GM19099 (cell line): ENCODE data around the gene CACNA2D4.

Experiments
- POLR2A ChIP-seq: IDR thresholded peaks from 3 replicates; pipeline ENCODE4 v1.6.1; 2011; ENCODE audit warnings: low read depth; ENCODE audit not compliant: insufficient read length; ENCODE audit errors: extremely low read depth

CACNA2D4 gene

DNA sequence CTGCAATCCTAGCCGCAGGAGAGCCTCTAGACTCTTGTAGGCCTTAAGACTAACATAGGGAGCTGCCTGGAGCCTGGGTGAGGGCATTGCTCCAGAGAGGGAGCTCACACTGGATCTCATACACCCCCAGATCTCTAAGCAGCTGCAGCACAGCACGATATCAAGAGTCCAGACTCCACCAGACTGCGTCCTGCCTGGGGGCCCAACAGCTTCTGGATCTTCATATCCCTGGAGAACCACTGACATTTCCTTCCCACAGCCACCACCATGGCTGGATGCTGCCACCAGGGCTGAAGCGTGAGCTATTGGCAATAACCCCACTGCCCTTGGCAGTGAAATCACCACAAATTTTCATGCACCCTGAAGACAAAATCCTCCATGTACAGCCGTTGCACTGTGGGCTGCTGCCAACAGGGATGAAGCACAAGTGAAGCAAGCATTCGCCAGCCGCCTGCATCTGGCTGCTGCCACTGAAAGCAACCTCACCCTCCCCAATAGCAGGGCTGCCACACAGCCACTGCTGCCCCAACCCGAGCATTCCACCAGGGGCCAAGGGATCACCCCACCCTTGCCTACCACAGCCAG lies 28.2 kb downstream of the CACNA2D4 start:
- TF ChIP-seq POLR2A: no peak

DNA sequence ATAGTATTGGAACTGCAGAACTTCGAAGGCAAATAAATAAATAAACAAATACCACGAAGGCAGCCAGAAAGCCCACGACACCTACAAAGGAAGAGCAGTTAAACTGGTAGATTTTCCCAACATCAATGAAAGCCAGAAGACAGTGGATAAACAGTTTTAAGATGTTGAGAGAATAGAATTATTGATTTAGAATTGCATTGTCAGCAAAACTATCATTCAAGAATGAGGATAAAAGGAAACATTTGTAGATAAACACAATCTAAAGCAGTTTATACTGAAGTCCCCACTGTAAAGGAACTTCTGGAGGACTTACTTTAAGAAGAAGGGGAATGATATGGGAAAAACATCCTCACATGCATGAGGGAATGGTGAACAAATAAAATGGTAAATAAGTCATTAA lies 29.5 kb downstream of the CACNA2D4 start:
- TF ChIP-seq POLR2A: no peak

DNA sequence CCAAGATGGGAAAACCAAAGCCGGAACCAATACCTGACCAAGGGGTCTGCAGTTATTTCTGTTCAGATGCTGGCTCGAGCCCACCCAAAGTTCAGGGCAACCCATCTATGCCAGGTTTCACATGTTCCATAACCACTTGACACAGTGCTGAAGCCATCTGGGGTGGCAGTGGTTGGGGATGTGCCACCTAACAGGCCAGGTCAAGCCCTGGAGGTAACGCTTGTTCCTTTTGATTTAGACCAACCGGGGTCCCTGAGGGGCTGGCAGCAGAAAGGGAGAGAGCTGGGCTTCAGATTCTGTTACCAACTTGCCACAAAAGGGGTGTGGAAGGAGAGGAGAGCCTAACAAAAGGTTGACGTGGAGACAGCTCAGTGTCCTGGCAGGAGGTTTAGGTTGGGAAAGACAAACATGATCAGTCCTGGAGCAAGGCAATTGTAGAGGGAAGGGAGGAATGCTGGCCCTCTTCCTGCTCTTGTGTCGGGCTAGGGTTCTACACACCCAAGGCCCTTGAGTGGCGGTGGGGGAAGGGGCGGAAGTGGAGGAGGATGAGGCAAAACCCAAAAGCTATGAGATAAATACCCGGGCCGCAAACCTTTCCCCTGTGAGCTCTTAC lies 31.9 kb downstream of the CACNA2D4 start:
- no peak for TF ChIP-seq POLR2A

DNA sequence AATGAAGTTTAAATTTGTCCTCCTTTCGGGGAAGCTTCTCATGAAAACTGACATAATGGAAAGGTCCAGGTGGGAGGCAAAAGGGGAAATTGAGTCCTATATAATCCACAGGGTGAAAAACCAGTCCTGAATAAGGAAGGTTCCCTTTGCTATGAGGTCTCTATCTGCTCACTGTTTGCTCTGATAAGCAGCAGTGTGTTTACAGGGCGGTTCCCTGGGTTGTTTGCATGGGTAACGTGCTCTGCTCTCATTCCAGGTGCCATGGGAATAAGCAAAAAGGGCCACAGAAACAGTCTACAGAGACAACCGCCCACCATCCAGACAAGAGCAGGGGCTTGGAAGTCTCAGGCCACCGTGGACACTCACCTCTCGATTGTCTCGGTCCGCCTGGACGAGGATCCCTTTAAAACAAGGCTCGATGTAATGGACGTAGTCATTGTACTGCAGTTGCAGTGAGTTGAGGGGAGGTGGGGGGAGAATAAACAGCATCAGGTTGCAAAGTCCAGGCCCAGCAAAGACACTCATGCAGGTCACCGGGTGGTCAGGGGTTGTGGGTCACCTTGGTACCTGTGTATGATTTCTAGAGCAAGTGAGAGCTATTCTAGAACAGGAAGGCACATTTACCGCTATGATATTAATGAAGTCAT lies 32.7 kb downstream of the CACNA2D4 start:
- TF ChIP-seq POLR2A: no peak

DNA sequence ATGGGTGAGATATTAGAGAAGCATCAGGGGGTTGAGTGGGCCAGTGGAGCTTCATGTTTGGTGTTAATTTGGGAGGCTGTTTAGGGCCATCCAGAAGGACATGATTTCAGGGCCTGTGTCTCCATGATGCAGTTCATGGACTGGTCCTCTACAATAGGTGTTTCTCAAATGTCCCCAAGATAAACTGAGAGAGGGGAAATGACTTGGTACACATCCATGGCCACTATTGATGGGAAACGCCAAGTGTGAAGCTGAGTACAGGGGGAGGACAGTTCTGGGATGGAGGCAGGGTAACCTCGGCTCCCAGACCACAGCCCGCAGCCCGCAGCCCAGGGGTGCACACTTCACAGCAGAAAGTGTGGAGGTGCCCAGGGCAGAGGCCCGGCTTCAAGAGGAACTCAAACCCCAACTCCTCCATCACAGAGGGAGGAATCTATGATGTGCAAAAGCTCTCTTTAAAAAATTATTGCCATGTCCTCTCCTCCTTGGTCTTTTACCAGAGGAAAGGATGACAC lies 33.3 kb downstream of the CACNA2D4 start:
- TF ChIP-seq POLR2A: no peak

DNA sequence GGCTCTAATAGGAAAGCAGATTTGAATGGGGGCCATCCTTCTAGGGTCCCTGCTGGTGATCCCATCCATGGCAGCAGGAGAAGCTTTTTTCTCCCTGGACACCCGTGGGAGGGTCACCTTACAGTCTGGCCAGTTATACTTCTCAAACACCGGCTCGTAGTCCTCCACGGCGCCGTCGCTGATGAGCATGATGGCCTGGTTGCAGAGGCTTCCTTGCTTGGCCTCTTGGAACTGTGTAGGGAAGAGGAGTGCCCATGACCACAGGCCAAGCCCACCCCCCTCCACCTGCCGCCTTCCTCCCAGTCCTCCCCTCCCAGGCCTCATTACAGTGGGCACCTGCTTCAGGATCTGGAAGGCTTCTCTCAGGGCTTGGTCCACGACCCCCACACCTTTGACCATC lies 33.8 kb downstream of the CACNA2D4 start:
- no peak for TF ChIP-seq POLR2A

DNA sequence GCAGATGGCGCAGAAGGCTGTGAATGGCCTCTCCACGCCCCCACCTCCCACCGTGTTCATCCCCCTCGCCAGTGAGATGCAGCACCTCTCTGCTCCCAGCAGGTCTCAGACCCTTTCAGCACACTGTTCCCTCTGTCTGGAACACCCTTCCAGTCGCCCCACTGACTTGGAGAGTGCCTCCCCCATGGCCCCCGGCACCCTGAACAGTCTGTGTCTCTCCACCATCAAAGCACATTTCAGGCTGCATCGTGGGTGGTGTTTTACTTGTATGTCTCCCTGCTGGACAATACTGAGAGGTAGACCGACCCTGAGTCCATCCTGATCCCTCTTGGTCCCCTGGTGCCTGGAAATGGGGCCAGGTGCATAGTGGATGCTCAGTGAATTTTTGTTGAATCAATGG lies 34.9 kb downstream of the CACNA2D4 start:
- TF ChIP-seq POLR2A: no peak

DNA sequence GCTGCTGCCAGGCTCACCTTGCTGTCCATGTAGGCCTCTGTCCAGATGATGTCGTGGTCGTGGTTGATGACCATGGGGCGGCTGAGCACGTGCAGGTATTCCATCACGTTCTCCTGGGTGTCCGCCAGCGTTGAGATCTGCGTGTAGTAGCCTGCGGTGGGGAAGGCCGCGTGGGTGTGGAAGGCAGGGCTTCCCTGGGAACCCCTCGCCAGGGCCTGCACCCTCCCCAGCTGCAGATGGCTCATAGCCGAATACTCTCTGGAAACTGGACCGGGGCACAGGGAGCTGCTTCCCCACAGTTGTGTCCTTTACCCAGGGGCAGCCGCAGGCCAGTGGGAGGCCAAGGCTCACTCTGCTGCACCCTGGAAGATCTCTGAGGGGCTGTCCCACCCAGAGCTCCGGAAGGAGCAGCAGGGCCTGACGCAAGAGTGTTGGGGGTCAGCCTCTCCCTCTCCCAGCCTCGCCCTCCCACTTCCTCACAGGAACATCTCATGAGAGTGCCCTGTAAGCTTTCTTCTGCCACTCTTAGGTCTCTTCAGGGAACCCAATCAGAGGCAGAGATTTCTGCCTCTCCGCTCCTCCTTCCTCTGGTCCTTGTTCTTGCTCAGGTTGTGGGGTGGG lies 35.5 kb downstream of the CACNA2D4 start:
- TF ChIP-seq POLR2A: no peak

DNA sequence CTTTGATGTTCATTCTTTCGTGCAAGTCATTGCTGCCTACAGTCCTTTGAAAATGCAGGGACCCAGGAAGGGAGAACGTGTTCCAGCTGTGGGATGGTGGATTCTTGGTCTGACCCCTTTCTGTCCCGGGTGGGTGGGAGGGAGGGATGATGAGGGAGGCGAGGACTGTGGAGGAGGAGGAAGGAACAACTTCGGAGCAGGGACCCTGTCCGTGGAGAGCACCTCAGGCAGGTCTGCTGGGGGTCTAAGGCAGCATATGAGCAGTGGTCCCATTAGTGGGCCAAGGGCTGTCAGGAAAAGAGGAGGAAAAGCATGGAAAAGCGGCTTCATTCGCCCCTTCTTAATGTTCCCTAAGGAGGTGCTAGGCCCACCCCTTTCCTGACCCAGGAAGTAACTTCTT lies 36.0 kb downstream of the CACNA2D4 start:
- TF ChIP-seq POLR2A: no peak

DNA sequence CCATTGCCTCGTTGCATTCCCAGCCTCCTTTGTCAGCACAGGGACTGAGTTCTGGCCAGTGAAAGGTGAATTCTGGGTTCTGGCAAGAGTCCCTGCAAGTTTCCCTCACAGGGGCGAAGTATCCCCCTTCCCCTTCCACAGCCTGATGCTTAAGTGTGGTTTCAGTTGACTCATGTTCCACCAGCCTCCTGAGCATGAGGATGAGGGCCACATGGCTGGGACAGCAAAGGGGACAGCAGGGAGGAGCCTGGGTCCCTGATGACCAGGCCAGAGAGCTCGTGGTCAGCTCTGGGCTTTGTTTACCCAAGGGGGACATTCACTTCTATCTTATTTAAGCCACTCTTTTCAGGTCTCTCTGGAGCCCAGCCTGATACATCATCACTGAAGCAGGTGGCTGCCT lies 36.5 kb downstream of the CACNA2D4 start:
- TF ChIP-seq POLR2A: no peak

DNA sequence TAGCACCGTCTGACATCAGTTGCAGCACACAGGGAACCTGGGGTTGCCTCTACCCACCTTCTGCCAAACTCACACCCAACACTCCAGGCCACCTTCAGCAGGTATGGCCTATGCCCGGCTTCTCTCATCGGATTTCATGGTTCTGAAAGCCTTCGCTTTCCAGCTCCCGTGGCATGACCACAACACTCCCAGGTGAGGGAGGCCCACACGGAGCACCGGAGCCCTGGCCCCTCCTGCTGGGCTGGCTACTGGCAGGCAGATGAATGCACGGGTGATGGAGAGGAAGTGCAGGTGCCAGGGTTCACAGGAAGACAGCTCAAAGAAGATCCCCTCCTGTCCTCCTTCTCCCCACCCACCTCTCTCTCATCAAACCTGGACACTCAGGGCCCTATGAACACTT lies 37.2 kb downstream of the CACNA2D4 start:
- no peak for TF ChIP-seq POLR2A

DNA sequence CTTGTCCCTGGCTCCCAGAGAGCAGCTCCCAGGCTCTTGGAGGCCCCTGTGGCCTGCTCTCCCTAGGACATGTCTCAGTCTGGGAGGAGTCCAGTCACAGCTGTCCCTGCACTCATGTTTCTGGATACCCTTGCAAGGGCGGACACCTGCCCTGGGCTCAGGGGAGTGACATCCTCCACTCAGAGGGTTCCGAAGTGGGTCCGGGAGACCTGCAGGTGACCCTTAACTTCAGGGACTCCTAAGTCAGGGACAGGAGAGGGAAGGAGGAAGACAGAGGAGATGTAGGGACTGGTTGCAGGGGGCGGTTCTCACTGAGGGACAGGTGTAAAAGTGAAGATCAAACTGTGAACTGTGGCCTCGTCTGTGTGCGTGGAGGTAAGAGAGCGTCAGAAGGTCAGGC lies 37.6 kb downstream of the CACNA2D4 start:
- TF ChIP-seq POLR2A: no peak

DNA sequence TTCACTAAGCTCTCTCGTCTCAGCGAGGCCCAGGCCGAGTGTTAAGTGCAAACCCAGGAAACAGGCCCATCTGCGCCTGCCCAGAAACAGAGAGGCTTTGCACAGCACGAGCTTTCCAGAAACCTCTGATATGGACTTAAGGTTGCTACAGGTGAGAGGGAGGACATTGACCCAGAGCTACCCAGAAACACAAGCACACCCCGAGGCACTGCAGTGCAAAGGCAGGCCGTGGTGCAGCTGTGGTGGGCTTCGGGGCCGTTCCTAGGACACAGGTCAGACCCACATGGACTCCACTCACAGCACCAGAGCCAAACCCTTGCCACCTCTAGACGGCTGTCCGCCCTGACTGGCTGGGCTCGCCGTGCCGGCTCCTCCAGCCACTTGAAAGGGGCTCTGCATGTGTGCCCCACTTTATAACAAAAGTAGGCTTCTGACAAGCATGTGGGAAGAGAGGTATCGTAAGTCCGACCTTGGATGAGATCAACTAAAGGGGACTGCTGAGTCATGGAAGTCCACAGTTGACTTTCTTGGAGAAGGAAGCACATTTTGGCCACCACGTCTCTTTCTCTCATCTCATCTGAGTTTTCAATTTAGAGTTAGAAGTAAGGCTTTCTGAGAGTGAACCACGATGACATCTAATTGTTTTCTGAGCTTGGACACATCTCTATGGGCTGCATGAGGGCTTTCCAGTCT lies 38.2 kb downstream of the CACNA2D4 start:
- no peak for TF ChIP-seq POLR2A

DNA sequence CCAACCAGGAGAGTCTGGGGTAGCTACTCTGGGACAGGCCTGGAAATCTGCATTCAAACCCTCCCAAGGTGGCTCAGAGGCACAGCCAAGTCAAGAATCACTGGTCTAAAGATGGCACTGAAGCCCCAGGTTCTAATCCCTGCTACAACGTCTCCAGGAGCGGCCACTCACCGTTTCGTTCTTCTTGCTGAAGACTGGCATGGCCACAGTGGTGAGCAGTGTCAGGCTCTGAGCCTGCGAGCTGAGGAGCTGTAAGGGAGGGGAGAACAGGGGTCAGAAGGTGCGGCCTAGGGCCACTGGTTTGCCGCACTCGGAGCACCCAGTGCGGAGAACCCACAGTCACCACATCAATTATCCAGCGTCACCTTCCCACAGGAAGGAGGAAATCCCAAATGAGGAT lies 38.8 kb downstream of the CACNA2D4 start:
- TF ChIP-seq POLR2A: no peak

DNA sequence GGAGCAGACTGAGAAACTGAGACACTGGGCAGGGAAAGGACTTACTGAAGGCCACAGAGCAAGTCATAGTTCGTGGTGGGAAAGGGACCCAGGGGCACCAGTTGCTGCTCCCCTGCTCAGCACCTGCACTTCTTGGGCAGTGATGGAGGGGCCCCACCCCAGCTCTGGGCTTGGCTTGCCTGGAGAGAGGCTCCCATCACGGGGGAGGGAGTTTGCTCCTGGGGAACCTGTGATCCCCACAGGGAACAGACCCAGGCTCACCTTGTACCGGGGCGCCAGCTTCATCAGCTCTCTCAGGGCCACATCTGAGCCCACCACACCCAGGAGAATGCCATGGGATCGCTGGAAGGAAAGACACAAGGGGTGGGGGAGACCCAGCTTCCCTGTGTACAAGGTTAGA lies 39.8 kb downstream of the CACNA2D4 start:
- no peak for TF ChIP-seq POLR2A
